ENCODE measurements around the gene UHRF2.
"Not testable (repeated sequence)": the region's sequence is repeated elsewhere in the genome, so short reads cannot be mapped to it uniquely, and the experiment has no call there.

The UHRF2 gene

GRCh38 chr9:6467006-6467625 lies 54.1 kb downstream of the UHRF2 start:
- DNase-seq (ENCODE audit: low read depth, low spot score) = no peak
- H3K4me3 ChIP-seq (ENCODE audit: low read length) = no peak overlapping the region

GRCh38 chr9:6471231-6471850 lies 58.3 kb downstream of the UHRF2 start:
- no peak overlapping the region for H3K4me3 ChIP-seq (ENCODE audit: low read length)
- no peak for DNase-seq (ENCODE audit: low read depth, low spot score)

- no peak for DNase-seq (ENCODE audit: low read depth, low spot score)
- H3K4me3 ChIP-seq (ENCODE audit: low read length) = no peak overlapping the region
Observed at GRCh38 chr9:6473151-6473550, 60.2 kb downstream of the UHRF2 start.

DNA sequence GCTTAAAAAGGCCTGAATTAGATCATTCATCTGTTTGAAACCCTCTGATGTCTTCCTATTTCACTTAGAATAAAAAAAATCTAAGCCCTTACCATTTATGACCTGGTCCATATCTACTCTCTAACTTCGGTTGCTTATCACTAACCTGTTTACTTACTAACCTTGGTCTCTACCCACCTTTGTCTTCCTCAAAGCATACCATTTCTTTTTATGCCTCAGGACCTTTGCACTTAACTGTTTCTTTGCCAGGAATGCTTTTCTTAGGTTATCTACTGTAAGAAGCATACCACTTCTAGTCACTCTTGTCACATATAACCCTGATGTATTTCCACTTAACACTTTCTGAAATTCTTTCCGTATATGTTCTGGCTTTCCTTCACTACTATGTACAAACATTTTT lies 67.0 kb downstream of the UHRF2 start:
- no peak overlapping the region for H3K4me3 ChIP-seq (ENCODE audit: low read length)
- DNase-seq (ENCODE audit: low read depth, low spot score) = no peak

DNA sequence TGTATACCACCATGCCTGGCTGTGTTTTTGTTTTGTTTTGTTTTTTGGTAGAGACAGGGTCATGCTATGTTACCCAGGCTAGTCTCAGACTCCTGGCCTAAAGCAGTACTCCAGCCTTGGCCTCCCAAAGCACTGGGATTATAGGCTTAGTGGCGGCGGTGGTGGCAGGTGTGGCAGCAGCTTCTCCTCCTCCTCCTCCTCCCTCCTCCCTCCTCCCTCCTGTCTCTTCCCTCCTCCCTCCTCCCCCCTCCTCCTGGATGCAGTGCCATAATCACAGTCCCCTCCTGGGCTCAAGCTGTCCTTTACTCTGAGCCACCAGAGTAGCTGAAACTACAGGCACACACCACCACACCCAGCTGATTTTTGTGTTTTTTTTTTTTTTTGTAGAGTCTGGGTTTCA lies 71.2 kb downstream of the UHRF2 start:
- no peak for DNase-seq (ENCODE audit: low read depth, low spot score)
- H3K4me3 ChIP-seq (ENCODE audit: low read length) = no peak overlapping the region

- DNase-seq (ENCODE audit: low read depth, low spot score) = no peak
- H3K4me3 ChIP-seq (ENCODE audit: low read length) = no peak overlapping the region
Observed at GRCh38 chr9:6488395-6488794, 75.4 kb downstream of the UHRF2 start.

DNA sequence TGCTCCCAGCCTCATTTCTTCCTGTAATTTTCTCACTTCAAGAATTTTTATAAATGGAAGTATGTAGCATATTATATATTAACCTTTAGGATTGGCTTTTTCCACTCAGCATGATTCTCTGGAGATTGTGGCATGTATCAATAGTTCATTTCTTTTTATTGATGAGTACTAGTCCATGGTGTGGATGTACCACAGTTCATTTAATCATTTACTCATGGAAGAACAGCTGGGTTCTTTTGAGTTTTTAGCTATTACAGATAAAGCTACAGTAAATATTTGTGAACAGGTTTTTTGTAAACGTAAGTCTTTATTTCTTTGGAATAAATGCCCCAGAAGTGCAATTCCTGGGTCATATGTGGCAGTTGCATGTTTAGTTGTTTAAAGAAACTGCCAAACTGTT lies 76.1 kb downstream of the UHRF2 start:
- H3K4me3 ChIP-seq (ENCODE audit: low read length) = no peak overlapping the region
- no peak for DNase-seq (ENCODE audit: low read depth, low spot score)

GRCh38 chr9:6490863-6491262 lies 77.9 kb downstream of the UHRF2 start:
- DNase-seq (ENCODE audit: low read depth, low spot score) = no peak
- no peak overlapping the region for H3K4me3 ChIP-seq (ENCODE audit: low read length)

DNA sequence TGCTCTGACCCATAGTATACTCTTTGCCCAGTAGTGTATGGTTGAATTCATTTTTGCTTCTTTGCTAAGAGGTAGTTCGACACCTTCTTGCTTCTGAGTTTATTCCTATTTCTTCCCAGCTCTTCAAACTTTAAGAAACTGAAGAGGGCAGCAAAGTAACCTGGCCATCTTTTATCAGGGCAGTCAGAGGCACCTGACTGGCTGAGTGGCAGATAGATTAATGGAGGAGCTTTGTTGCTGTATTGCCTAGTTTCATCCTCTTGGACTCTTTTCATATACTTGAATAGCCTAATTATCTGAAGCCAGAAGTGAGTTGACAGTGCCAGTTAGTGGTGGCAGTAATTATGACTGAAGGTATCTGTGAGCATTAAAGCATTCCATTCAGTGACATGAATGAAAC lies 82.5 kb downstream of the UHRF2 start:
- DNase-seq (ENCODE audit: low read depth, low spot score) = no peak
- no peak overlapping the region for H3K4me3 ChIP-seq (ENCODE audit: low read length)

- DNase-seq (ENCODE audit: low read depth, low spot score) = no peak
Observed at GRCh38 chr9:6498982-6499381, 86.0 kb downstream of the UHRF2 start.

GRCh38 chr9:6501526-6502210 lies 88.7 kb downstream of the UHRF2 start:
- no peak overlapping the region for H3K4me3 ChIP-seq (ENCODE audit: low read length)
- DNase-seq (ENCODE audit: low read depth, low spot score) = no peak

More at GRCh38 chr9:6498982-6499381, 86.0 kb downstream of the UHRF2 start:
- no peak overlapping the region for H3K4me3 ChIP-seq (ENCODE audit: low read length)

- DNase-seq (ENCODE audit: low read depth, low spot score) = no peak
- no peak overlapping the region for H3K4me3 ChIP-seq (ENCODE audit: low read length)
Observed at GRCh38 chr9:6502399-6502798, 89.4 kb downstream of the UHRF2 start.

- H3K4me3 ChIP-seq (ENCODE audit: low read length) = no peak overlapping the region
- no peak for DNase-seq (ENCODE audit: low read depth, low spot score)
Observed at GRCh38 chr9:6506571-6506970, 93.6 kb downstream of the UHRF2 start.

GRCh38 chr9:6512085-6512657 lies 99.2 kb downstream of the UHRF2 start:
- no peak overlapping the region for H3K4me3 ChIP-seq (ENCODE audit: low read length)
- no peak for DNase-seq (ENCODE audit: low read depth, low spot score)

- H3K4me3 ChIP-seq (ENCODE audit: low read length) = no peak overlapping the region
- no peak for DNase-seq (ENCODE audit: low read depth, low spot score)
Observed at GRCh38 chr9:6522263-6522662, 109.3 kb downstream of the UHRF2 start.

- no peak for DNase-seq (ENCODE audit: low read depth, low spot score)
- no peak overlapping the region for H3K4me3 ChIP-seq (ENCODE audit: low read length)
Observed at GRCh38 chr9:6525326-6526045, 112.5 kb downstream of the UHRF2 start.

GRCh38 chr9:6535594-6535993 lies 122.6 kb downstream of the UHRF2 start:
- no peak overlapping the region for H3K4me3 ChIP-seq (ENCODE audit: low read length)
- DNase-seq (ENCODE audit: low read depth, low spot score) = no peak

GRCh38 chr9:6538666-6539071 lies 125.7 kb downstream of the UHRF2 start:
- no peak for DNase-seq (ENCODE audit: low read depth, low spot score)

GRCh38 chr9:6542617-6543016 lies 129.6 kb downstream of the UHRF2 start:
- not testable (repeated sequence) for H3K4me3 ChIP-seq (ENCODE audit: low read length); DNase-seq (ENCODE audit: low read depth, low spot score)

More at GRCh38 chr9:6538666-6539071, 125.7 kb downstream of the UHRF2 start:
- no peak overlapping the region for H3K4me3 ChIP-seq (ENCODE audit: low read length)

- H3K4me3 ChIP-seq (ENCODE audit: low read length) = no peak overlapping the region
- DNase-seq (ENCODE audit: low read depth, low spot score) = no peak
Observed at GRCh38 chr9:6543204-6543603, 130.2 kb downstream of the UHRF2 start.

All from Jurkat, Clone E6-1 (cell line).